GM12878 (cell line): ENCODE results near the gene ZNF512B.

Experiments used
- CHD4 ChIP-seq: fragments of 200-600 bp; sonication (generic); IDR thresholded peaks from 2 replicates; pipeline ENCODE4 v1.6.1; 2016; ENCODE audit warnings: mild to moderate bottlenecking
- ESRRA ChIP-seq: IDR thresholded peaks from 2 replicates; pipeline ENCODE4 v1.6.1; 2012; ENCODE audit warnings: mild to moderate bottlenecking, low read length, improper control_type of control experiment
- POLR2AphosphoS2 ChIP-seq: IDR thresholded peaks from 2 replicates; pipeline ENCODE4 v1.6.1; 2011; ENCODE audit warnings: low read depth, mild to moderate bottlenecking, low read length, improper control_type of control experiment, moderate library complexity
- REST ChIP-seq: IDR thresholded peaks from 2 replicates; pipeline ENCODE4 v1.6.1; 2012; ENCODE audit warnings: mild to moderate bottlenecking, low read depth, low read length

- TF ChIP-seq ESRRA (no peak), POLR2AphosphoS2 (no peak), REST (no peak), CHD4 (no peak)
These were observed 58.6 kb downstream of the ZNF512B start for GRCh38 chr20:63911176-63911575.
